SK-N-SH treated with all-trans-retinoic acid at 6 μM for 48 hours (cell line): ENCODE measurements around the gene RPL7L1.

Source experiments
- ATAC-seq: fragments of 200-7000 bp; cut with Tn5 transposase; 3 replicates; pipeline ENCODE4 v1.9.1; 2020; ENCODE audit warnings: mild to moderate bottlenecking, moderate library complexity
- ARNTL ChIP-seq: fragments of 450-650 bp; formaldehyde crosslinking; IDR thresholded peaks from 2 replicates; pipeline ENCODE4 v1.5.0; 2020; ENCODE audit warnings: low read depth, mild to moderate bottlenecking, moderate library complexity, borderline replicate concordance
- BACH2 ChIP-seq: fragments of 250-450 bp; sonication (Bioruptor Pico); IDR thresholded peaks from 2 replicates; pipeline ENCODE4 v1.9.0; 2021; ENCODE audit warnings: mild to moderate bottlenecking, borderline replicate concordance
- CREB5 ChIP-seq: fragments of 250-450 bp; sonication (Bioruptor Pico); IDR thresholded peaks from 2 replicates; pipeline ENCODE4 v1.5.1; 2020; ENCODE audit warnings: low read depth, mild to moderate bottlenecking, moderate library complexity
- CSDC2 ChIP-seq: fragments of 250-450 bp; sonication (Bioruptor Pico); IDR thresholded peaks from 2 replicates; pipeline ENCODE4 v1.5.0; 2020; ENCODE audit warnings: mild to moderate bottlenecking, moderate library complexity
- CSRNP3 ChIP-seq: fragments of 250-450 bp; sonication (Bioruptor Pico); IDR thresholded peaks from 2 replicates; pipeline ENCODE4 v1.5.1; 2021; ENCODE audit warnings: mild to moderate bottlenecking, moderate library complexity
- ESRRG ChIP-seq: fragments of 250-450 bp; sonication (Bioruptor Pico); IDR thresholded peaks from 2 replicates; pipeline ENCODE4 v1.6.1; 2021; ENCODE audit warnings: mild to moderate bottlenecking
- GLIS3 ChIP-seq: fragments of 250-450 bp; sonication (Bioruptor Pico); IDR thresholded peaks from 2 replicates; pipeline ENCODE4 v1.5.0; 2020; ENCODE audit warnings: mild to moderate bottlenecking, moderate library complexity
- OSR1 ChIP-seq: fragments of 250-450 bp; sonication (Bioruptor Pico); IDR thresholded peaks from 2 replicates; pipeline ENCODE4 v1.8.0; 2022; ENCODE audit warnings: moderate library complexity, mild to moderate bottlenecking, inconsistent platforms
- POU6F1 ChIP-seq: fragments of 250-450 bp; sonication (Bioruptor Pico); IDR thresholded peaks from 2 replicates; pipeline ENCODE4 v1.8.0; 2021; ENCODE audit warnings: low read depth, mild to moderate bottlenecking, moderate library complexity, borderline replicate concordance
- PPARA ChIP-seq: fragments of 250-450 bp; sonication (Bioruptor Pico); IDR thresholded peaks from 2 replicates; pipeline ENCODE4 v1.5.0; 2020; ENCODE audit warnings: mild to moderate bottlenecking, borderline replicate concordance
- RARB ChIP-seq: fragments of 250-450 bp; sonication (Bioruptor Pico); IDR thresholded peaks from 2 replicates; pipeline ENCODE4 v1.8.0; 2021; ENCODE audit warnings: mild to moderate bottlenecking, moderate library complexity
- SNAI2 ChIP-seq: fragments of 250-450 bp; sonication (Bioruptor Pico); IDR thresholded peaks from 2 replicates; pipeline ENCODE4 v1.5.0; 2020; ENCODE audit warnings: mild to moderate bottlenecking, moderate library complexity
- TCF4 ChIP-seq: fragments of 250-450 bp; sonication (Bioruptor Pico); IDR thresholded peaks from 2 replicates; pipeline ENCODE4 v1.8.0; 2021; ENCODE audit warnings: mild to moderate bottlenecking, moderate library complexity, borderline replicate concordance
- TOX ChIP-seq: fragments of 250-450 bp; sonication (Bioruptor Pico); IDR thresholded peaks from 2 replicates; pipeline ENCODE4 v1.8.0; 2021; ENCODE audit warnings: mild to moderate bottlenecking, moderate library complexity, borderline replicate concordance
- TSHZ2 ChIP-seq: fragments of 250-450 bp; sonication (Bioruptor Pico); IDR thresholded peaks from 2 replicates; pipeline ENCODE4 v1.5.0; 2020; ENCODE audit warnings: mild to moderate bottlenecking, moderate library complexity
- ZC3H10 ChIP-seq: fragments of 250-450 bp; sonication (Bioruptor Pico); IDR thresholded peaks from 2 replicates; pipeline ENCODE4 v1.5.1; 2021; ENCODE audit warnings: mild to moderate bottlenecking, moderate library complexity
- ZFP3 ChIP-seq: fragments of 250-450 bp; sonication (Bioruptor Pico); IDR thresholded peaks from 2 replicates; pipeline ENCODE4 v1.5.0; 2020; ENCODE audit warnings: mild to moderate bottlenecking, moderate library complexity
- ZFP30 ChIP-seq: fragments of 450-650 bp; formaldehyde crosslinking; IDR thresholded peaks from 2 replicates; pipeline ENCODE4 v1.5.0; 2022; ENCODE audit warnings: mild to moderate bottlenecking, moderate library complexity
- ZNF565 ChIP-seq: fragments of 450-650 bp; formaldehyde crosslinking; conservative IDR thresholded peaks from 2 replicates; pipeline ENCODE4 v1.5.0; 2020; ENCODE audit warnings: low read depth, mild to moderate bottlenecking, moderate library complexity
- ZNF70 ChIP-seq: fragments of 450-650 bp; formaldehyde crosslinking; IDR thresholded peaks from 2 replicates; pipeline ENCODE4 v1.5.0; 2020; ENCODE audit warnings: mild to moderate bottlenecking, moderate library complexity
- ZNF8 ChIP-seq: fragments of 450-650 bp; formaldehyde crosslinking; IDR thresholded peaks from 2 replicates; pipeline ENCODE4 v1.5.0; 2020; ENCODE audit warnings: mild to moderate bottlenecking, moderate library complexity

RPL7L1 gene

GRCh38 chr6:42879372-42880239, at the start of gene RPL7L1:
Gene RPL7L1, plus strand, starts transcription at chr6:42879616. Its CDS starts 295 bp downstream, at chr6:42879911.
- no peak for TF ChIP-seq ZC3H10
- no peak for TF ChIP-seq ZNF565 (CRISPR knock-in tag)
- no peak for TF ChIP-seq CSRNP3 (CRISPR knock-in tag)
- TF ChIP-seq BACH2 (CRISPR knock-in tag) = no peak
- TF ChIP-seq ZFP30 (CRISPR knock-in tag) = no peak
- peak; percentile 97 for ATAC-seq

GRCh38 chr6:42831237-42831636, 48.2 kb upstream of the RPL7L1 start:
- no peak for ATAC-seq
- TF ChIP-seq ZFP3 (CRISPR knock-in tag) (no peak), ESRRG (CRISPR knock-in tag) (no peak), ZNF70 (CRISPR knock-in tag) (no peak), ZFP30 (CRISPR knock-in tag) (no peak), TOX (CRISPR knock-in tag) (no peak), ZNF8 (CRISPR knock-in tag) (no peak), ZC3H10 (no peak), POU6F1 (no peak), ZNF565 (CRISPR knock-in tag) (no peak), TSHZ2 (CRISPR knock-in tag) (no peak), BACH2 (CRISPR knock-in tag) (no peak), CREB5 (CRISPR knock-in tag) (no peak), TCF4 (CRISPR knock-in tag) (no peak), GLIS3 (no peak), OSR1 (no peak), CSDC2 (no peak), PPARA (CRISPR knock-in tag) (no peak), CSRNP3 (CRISPR knock-in tag) (no peak)

GRCh38 chr6:42834056-42834455, 45.4 kb upstream of the RPL7L1 start:
- no peak for ATAC-seq
- TF ChIP-seq ESRRG (CRISPR knock-in tag) = no peak
- TF ChIP-seq ZFP3 (CRISPR knock-in tag) = no peak
- TF ChIP-seq ZFP30 (CRISPR knock-in tag) = no peak
- TF ChIP-seq PPARA (CRISPR knock-in tag) = no peak
- TF ChIP-seq CSDC2 = no peak
- TF ChIP-seq RARB (CRISPR knock-in tag) = no peak
- no peak for TF ChIP-seq CSRNP3 (CRISPR knock-in tag)
- no peak for TF ChIP-seq SNAI2 (CRISPR knock-in tag)
- TF ChIP-seq CREB5 (CRISPR knock-in tag) = no peak
- no peak for TF ChIP-seq ARNTL (CRISPR knock-in tag)
